ENCODE data around the gene ACER3.

DNA sequence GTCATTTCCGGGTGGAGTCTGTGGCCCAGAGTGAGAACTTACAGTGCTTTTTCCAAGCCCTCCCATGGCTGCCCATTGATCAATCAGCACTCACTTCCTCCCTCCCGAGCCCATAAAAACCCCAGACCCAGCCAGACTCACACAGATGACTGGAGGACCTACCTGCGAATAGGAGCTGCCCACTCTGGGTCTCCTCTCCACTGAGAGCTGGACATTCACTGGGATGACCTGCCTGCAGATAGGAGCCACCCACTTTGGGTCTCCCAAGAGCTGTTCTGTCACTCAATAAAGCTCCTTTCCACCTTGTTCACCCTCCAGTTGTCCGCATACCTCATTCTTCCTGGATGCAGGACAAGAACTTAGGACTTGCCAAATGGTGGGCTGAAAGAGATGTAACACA is 117.5 kb downstream of the ACER3 start:
- TF ChIP-seq EZH2 (IDR thresholded peaks at IDR 0.05; ENCODE audit: borderline replicate concordance, insufficient read depth, low read depth, low read length, poor library complexity, severe bottlenecking): no peak
- TF ChIP-seq, protein P1, sequence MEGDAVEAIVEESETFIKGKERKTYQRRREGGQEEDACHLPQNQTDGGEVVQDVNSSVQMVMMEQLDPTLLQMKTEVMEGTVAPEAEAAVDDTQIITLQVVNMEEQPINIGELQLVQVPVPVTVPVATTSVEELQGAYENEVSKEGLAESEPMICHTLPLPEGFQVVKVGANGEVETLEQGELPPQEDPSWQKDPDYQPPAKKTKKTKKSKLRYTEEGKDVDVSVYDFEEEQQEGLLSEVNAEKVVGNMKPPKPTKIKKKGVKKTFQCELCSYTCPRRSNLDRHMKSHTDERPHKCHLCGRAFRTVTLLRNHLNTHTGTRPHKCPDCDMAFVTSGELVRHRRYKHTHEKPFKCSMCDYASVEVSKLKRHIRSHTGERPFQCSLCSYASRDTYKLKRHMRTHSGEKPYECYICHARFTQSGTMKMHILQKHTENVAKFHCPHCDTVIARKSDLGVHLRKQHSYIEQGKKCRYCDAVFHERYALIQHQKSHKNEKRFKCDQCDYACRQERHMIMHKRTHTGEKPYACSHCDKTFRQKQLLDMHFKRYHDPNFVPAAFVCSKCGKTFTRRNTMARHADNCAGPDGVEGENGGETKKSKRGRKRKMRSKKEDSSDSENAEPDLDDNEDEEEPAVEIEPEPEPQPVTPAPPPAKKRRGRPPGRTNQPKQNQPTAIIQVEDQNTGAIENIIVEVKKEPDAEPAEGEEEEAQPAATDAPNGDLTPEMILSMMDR (IDR thresholded peaks at IDR 0.05): no peak
